IMR-90 (cell line): ENCODE data around the gene TLR9. TPM values are rescaled to one million over a fixed set of nuclear protein-coding genes. Genes with fewer than 3 reads are reported as not detected.

Experiments used
- ATAC-seq: fragments of 200-7000 bp; cut with Tn5 transposase; 2 replicates; pipeline ENCODE4 v1.9.1; 2020; ENCODE audit warnings: low read depth, mild to moderate bottlenecking, moderate library complexity
- BruUV-seq: library from RNA; stranded (reverse); fragments of 400-500 nt; replicated peaks from 2 replicates; lab custom pipeline; 2021; lab: Mats Ljungman, UMichigan
- CTCF ChIA-PET: fragments of 300-600 bp; formaldehyde crosslinking; extraction: SDS; loops from one replicate; lab custom pipeline; 2021; ENCODE audit warnings: antibody characterized with exemption; lab: Yijun Ruan, JAX
- POLR2A ChIA-PET: fragments of 300-600 bp; sonication (Branson Sonifier 250); formaldehyde crosslinking; loops from one replicate; lab custom pipeline; 2022; ENCODE audit warnings: antibody characterized with exemption; ENCODE audit not compliant: unreplicated experiment; lab: Charles Lee
- DNase-seq: peaks from one replicate; pipeline ENCODE4 v3.0.0; 2013
- H2AFZ ChIP-seq: replicated peaks from 2 replicates; pipeline ENCODE3; 2013; ENCODE audit warnings: low read length, mild to moderate bottlenecking; ENCODE audit not compliant: poor library complexity
- H2AK5ac ChIP-seq: 2 replicates; pipeline ENCODE4 v1.6.1; 2013; ENCODE audit warnings: low read depth, low read length, inconsistent platforms
- H2AK9ac ChIP-seq: replicated peaks from 2 replicates; pipeline ENCODE3; 2013; ENCODE audit warnings: mild to moderate bottlenecking, low read depth, low read length, moderate library complexity; ENCODE audit not compliant: poor library complexity
- H2BK120ac ChIP-seq: 2 replicates; pipeline ENCODE4 v1.6.1; 2013; ENCODE audit warnings: low read depth, low read length, inconsistent platforms
- H2BK15ac ChIP-seq: 3 replicates; pipeline ENCODE4 v1.6.1; 2013; ENCODE audit warnings: low read depth, low read length, inconsistent platforms
- H2BK20ac ChIP-seq: 2 replicates; pipeline ENCODE4 v1.6.1; 2013; ENCODE audit warnings: low read depth, mild to moderate bottlenecking, inconsistent platforms, low read length, moderate library complexity
- H2BK5ac ChIP-seq: 2 replicates; pipeline ENCODE4 v1.6.1; 2013; ENCODE audit warnings: mild to moderate bottlenecking, low read depth, low read length, inconsistent platforms; ENCODE audit not compliant: poor library complexity, severe bottlenecking
- H3K14ac ChIP-seq: replicated peaks from 2 replicates; pipeline ENCODE4 v1.6.1; 2013; ENCODE audit warnings: low read depth, low read length, inconsistent platforms
- H3K18ac ChIP-seq: 2 replicates; pipeline ENCODE4 v1.6.1; 2013; ENCODE audit warnings: low read depth, low read length, control low read depth
- H3K23ac ChIP-seq: 2 replicates; pipeline ENCODE4 v1.6.1; 2013; ENCODE audit warnings: low read depth, low read length, inconsistent platforms
- H3K27ac ChIP-seq: 2 replicates; pipeline ENCODE4 v1.5.1; 2013; ENCODE audit warnings: mild to moderate bottlenecking, control low read depth, low read length; ENCODE audit not compliant: insufficient read depth
- H3K27me3 ChIP-seq: 2 replicates; pipeline ENCODE4 v1.6.1; 2013; ENCODE audit warnings: low read length; ENCODE audit not compliant: control insufficient read depth, insufficient read depth
- H3K36me3 ChIP-seq: 2 replicates; pipeline ENCODE4 v1.6.1; 2013; ENCODE audit warnings: low read length, mixed read lengths; ENCODE audit not compliant: control insufficient read depth, insufficient read depth
- H3K4ac ChIP-seq: 2 replicates; pipeline ENCODE4 v1.6.1; 2013; ENCODE audit warnings: low read depth, low read length, inconsistent platforms
- H3K4me1 ChIP-seq: 2 replicates; pipeline ENCODE4 v1.6.1; 2013; ENCODE audit warnings: low read length, mixed read lengths; ENCODE audit not compliant: control insufficient read depth, insufficient read depth
- H3K4me2 ChIP-seq: 2 replicates; pipeline ENCODE4 v1.6.1; 2013; ENCODE audit warnings: low read depth, mild to moderate bottlenecking, control low read depth, low read length, moderate library complexity
- H3K4me3 ChIP-seq: 2 replicates; pipeline ENCODE4 v1.5.1; 2013; ENCODE audit warnings: low read depth, mild to moderate bottlenecking, control low read depth, low read length, moderate library complexity; ENCODE audit not compliant: insufficient read depth
- H3K56ac ChIP-seq: 2 replicates; pipeline ENCODE4 v1.6.1; 2013; ENCODE audit warnings: low read length, inconsistent platforms; ENCODE audit not compliant: insufficient read depth; ENCODE audit errors: extremely low read depth
- H3K79me1 ChIP-seq, 2 experiments: 2 replicates each; pipeline ENCODE4 v1.6.1; 2013; ENCODE audit warnings: low read length in 2 of 2, inconsistent platforms in 1 of 2, low read depth in 1 of 2
- H3K9ac ChIP-seq: 2 replicates; pipeline ENCODE4 v1.6.1; 2013; ENCODE audit warnings: low read depth, low read length, control low read depth
- H3K9me1 ChIP-seq: 2 replicates; pipeline ENCODE4 v1.6.1; 2013; ENCODE audit warnings: low read length, inconsistent platforms; ENCODE audit not compliant: insufficient read depth
- H3K9me3 ChIP-seq: 2 replicates; pipeline ENCODE4 v1.6.1; 2013; ENCODE audit warnings: low read length; ENCODE audit not compliant: control insufficient read depth, insufficient read depth
- H4K20me1 ChIP-seq: 2 replicates; pipeline ENCODE4 v1.6.1; 2013; ENCODE audit warnings: low read length, inconsistent platforms; ENCODE audit not compliant: insufficient read depth
- H4K5ac ChIP-seq: 2 replicates; pipeline ENCODE4 v1.6.1; 2013; ENCODE audit warnings: mild to moderate bottlenecking, low read depth, low read length, control low read depth
- H4K8ac ChIP-seq, 2 experiments: 2 replicates each; pipeline ENCODE4 v1.6.1; 2013; ENCODE audit warnings: low read depth in 2 of 2, low read length in 2 of 2, control low read depth in 1 of 2, inconsistent platforms in 1 of 2
- H4K91ac ChIP-seq: 2 replicates; pipeline ENCODE4 v1.6.1; 2013; ENCODE audit warnings: low read depth, low read length, inconsistent platforms; ENCODE audit not compliant: insufficient read depth
- CEBPB ChIP-seq: IDR thresholded peaks from 2 replicates; pipeline ENCODE4 v1.6.1; 2012; ENCODE audit warnings: low read depth, low read length, improper control_type of control experiment
- CHD1 ChIP-seq: IDR thresholded peaks from 2 replicates; pipeline ENCODE4 v1.6.1; 2012; ENCODE audit warnings: low read depth, low read length, improper control_type of control experiment
- ELK1 ChIP-seq: fragments of 150-350 bp; IDR thresholded peaks from 2 replicates; pipeline ENCODE4 v1.6.1; 2016; ENCODE audit warnings: low read depth, mild to moderate bottlenecking, low read length, moderate library complexity, borderline replicate concordance
- FOS ChIP-seq: fragments of 150-350 bp; IDR thresholded peaks from 2 replicates; pipeline ENCODE4 v1.6.1; 2016; ENCODE audit warnings: low read depth, low read length
- MAFK ChIP-seq: IDR thresholded peaks from 2 replicates; pipeline ENCODE4 v1.6.1; 2012; ENCODE audit warnings: low read depth, low read length, improper control_type of control experiment
- MAZ ChIP-seq: IDR thresholded peaks from 2 replicates; pipeline ENCODE4 v1.6.1; 2012; ENCODE audit warnings: low read depth, mild to moderate bottlenecking, low read length, improper control_type of control experiment, moderate library complexity, borderline replicate concordance
- MXI1 ChIP-seq: IDR thresholded peaks from 2 replicates; pipeline ENCODE4 v1.6.1; 2012; ENCODE audit warnings: low read depth, mild to moderate bottlenecking, low read length, moderate library complexity, borderline replicate concordance
- NFE2L2 ChIP-seq: fragments of 150-350 bp; IDR thresholded peaks from 2 replicates; pipeline ENCODE4 v1.6.1; 2016; ENCODE audit warnings: low read depth, mild to moderate bottlenecking, low read length
- POLR2A ChIP-seq: IDR thresholded peaks from 2 replicates; pipeline ENCODE4 v1.6.1; 2012; ENCODE audit warnings: mild to moderate bottlenecking, low read depth, low read length
- RAD21 ChIP-seq: IDR thresholded peaks from 2 replicates; pipeline ENCODE4 v1.6.1; 2012; ENCODE audit warnings: low read length, improper control_type of control experiment
- RFX5 ChIP-seq: IDR thresholded peaks from 2 replicates; pipeline ENCODE4 v1.8.0; 2012; ENCODE audit warnings: low read depth, mild to moderate bottlenecking, low read length, moderate library complexity
- USF2 ChIP-seq: fragments of 150-350 bp; IDR thresholded peaks from 2 replicates; pipeline ENCODE4 v1.6.1; 2017; ENCODE audit warnings: mild to moderate bottlenecking, antibody characterized with exemption, low read length, low read depth
- WGBS, 2 experiments: methylation state at CpG; one replicate each; pipeline versions ENCODE4 v1.1.5 to v1.1.7; 2013; ENCODE audit warnings: missing lambda C conversion rate in 2 of 2; ENCODE audit not compliant: insufficient read length in 1 of 2; ENCODE audit errors: extremely low coverage in 2 of 2; 5-methylcytosine and 5-hydroxymethylcytosine counted together
- dilution Hi-C: fragments of 300-500 bp; cut with HindIII; formaldehyde crosslinking; loops from one replicate; pipeline ENCODE4 v1.14.3; 2018; ENCODE audit warnings: low sequenced_read_pairs; ENCODE audit not compliant: unreplicated experiment
- in situ Hi-C: fragments of 300-500 bp; cut with MboI; formaldehyde crosslinking; loops from 3 replicates; pipeline ENCODE4 v1.14.3; 2019; ENCODE audit warnings: low sequenced_read_pairs, inconsistent platforms, mixed read lengths
- intact Hi-C: fragments of 100-400 bp; cut with micrococcal nuclease; formaldehyde crosslinking; loops from 2 replicates; pipeline ENCODE4 v1.10.0; 2022
- polyA plus RNA-seq, 3 experiments: library from polyadenylated mRNA; depleted of rRNA; stranded (reverse); fragments of >200 nt; gene quantifications; 2 replicates each; pipeline ENCODE4 v1.2.3, GENCODE V29; 2012; ENCODE audit warnings: low replicate concordance in 1 of 3
- total RNA-seq: library from RNA; depleted of rRNA; stranded (reverse); fragments of >200 nt; gene quantifications from 2 replicates; pipeline ENCODE4 v1.2.3, GENCODE V29; 2012

Gene TLR9
- total and polyA plus RNA-seq, 2 of the 4 experiments (the other 2 are of a cell fraction): not detected

DNA sequence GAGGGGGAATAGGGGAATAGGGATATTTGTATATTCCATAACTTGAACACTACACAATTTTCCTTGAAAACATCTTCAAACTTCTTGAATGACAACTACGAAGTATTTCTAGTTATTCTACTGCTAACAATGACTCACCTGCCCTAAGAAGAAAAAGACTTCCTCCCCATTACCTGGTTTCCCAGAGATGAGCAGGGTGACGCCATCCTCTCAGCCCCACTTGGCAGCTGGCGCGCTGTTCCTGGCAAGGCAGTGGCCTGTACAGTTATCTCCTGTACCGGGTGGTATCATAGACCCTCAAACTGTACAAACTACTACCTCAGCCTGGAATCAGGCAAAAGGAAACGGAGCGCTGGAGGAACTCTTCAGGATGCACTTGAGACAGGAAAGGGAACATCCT, 42.6 kb upstream of the TLR9 start:
- H3K36me3 ChIP-seq: peaks cover 46% of the 10 kb centered on the region

More for the DNA sequence above, 42.6 kb upstream of the TLR9 start:
- no peak overlapping the region for H2BK20ac ChIP-seq
- intact Hi-C loops (loop anchor here (2.0 kb wide), 1 partner anchor 13 kb away; no protein-coding TSS in a partner anchor), in situ Hi-C loops (no loop called here), dilution Hi-C loops (no loop called here)
- no peak overlapping the region for H3K4me3 ChIP-seq
- TF ChIP-seq NFE2L2 (no peak), ELK1 (no peak), USF2 (no peak), RAD21 (no peak), MAFK (no peak), CHD1 (no peak), POLR2A (no peak), RFX5 (no peak), MAZ (no peak), CEBPB (no peak), MXI1 (no peak), FOS (no peak)
- H2BK15ac ChIP-seq: no peak overlapping the region
- no peak overlapping the region for H4K5ac ChIP-seq
- H2AK9ac ChIP-seq: no peak overlapping the region
- H3K56ac ChIP-seq: no peak overlapping the region
- H4K91ac ChIP-seq: no peak overlapping the region
- no peaks in the 10 kb centered on the region for H3K27me3 ChIP-seq
- H3K9me1 ChIP-seq: peaks cover 3% of the 10 kb centered on the region; the same call in 1 of the 2 replicates
- peaks cover 25 to 57% of the 10 kb centered on the region in 2 experiments for H3K79me1 ChIP-seq
- no peak overlapping the region for H3K18ac ChIP-seq
- H2BK5ac ChIP-seq: no peak overlapping the region
- ChIA-PET POLR2A (no interaction called here), CTCF (interaction anchor here (0.7 kb wide), 1 partner anchor 12 kb away, joined by 3 read pairs; no protein-coding TSS in a partner anchor)
- no peak overlapping the region for H3K23ac ChIP-seq
- no peak overlapping the region for H3K27ac ChIP-seq
- H3K4me2 ChIP-seq: no peak overlapping the region
- 100% methylated on average over 3 of the region's 7 CpGs; no CpG with 5 or more reads in 1 of the 2 experiments for WGBS, 2 experiments
- H3K4me1 ChIP-seq: peaks cover 3% of the 10 kb centered on the region; the same call in 1 of the 2 replicates
- no peak overlapping the region for H4K8ac ChIP-seq
- no peak overlapping the region for H2AFZ ChIP-seq
- H3K9ac ChIP-seq: no peak overlapping the region
- no peak for DNase-seq
- H3K9me3 ChIP-seq: no peaks in the 10 kb centered on the region
- no peak overlapping the region for H2AK5ac ChIP-seq
- no peak overlapping the region for H3K4ac ChIP-seq
- H2BK120ac ChIP-seq: no peak overlapping the region
- H4K20me1 ChIP-seq: peaks cover 51% of the 10 kb centered on the region
- no peak for ATAC-seq
- H3K14ac ChIP-seq: no peak overlapping the region
- no TSS peak for BruUV-seq
